Gastroesophageal sphincter (tissue), 3 donors: ENCODE data around the gene CMTM6.

ENCODE experiments used
- EP300 ChIP-seq: sonication (generic); formaldehyde crosslinking; IDR thresholded peaks from one replicate; pipeline ENCODE4 v1.6.1; 2017; ENCODE audit warnings: antibody characterized with exemption, mild to moderate bottlenecking
- POLR2A ChIP-seq, 2 donors: fragments of 450-650 bp; IDR thresholded peaks; one replicate each; pipeline ENCODE4 v1.6.1; 2017; ENCODE audit warnings: antibody characterized with exemption in 2 of 2, mild to moderate bottlenecking in 2 of 2, moderate library complexity in 1 of 2
- POLR2AphosphoS5 ChIP-seq: sonication (generic); formaldehyde crosslinking; IDR thresholded peaks from one replicate; pipeline ENCODE4 v1.6.1; 2017; ENCODE audit warnings: antibody characterized with exemption
- TF ChIP-seq, protein P1 (sequence below), 4 experiments: fragments of 200-600 bp in 2 of 4; fragments of 450-650 bp in 2 of 4; sonication (generic) in 1 of 4; IDR thresholded peaks; one replicate each; pipeline ENCODE4 v1.5.1; 2017 to 2019; ENCODE audit warnings: antibody characterized with exemption in 4 of 4, mild to moderate bottlenecking in 2 of 4, moderate library complexity in 2 of 4

DNA sequence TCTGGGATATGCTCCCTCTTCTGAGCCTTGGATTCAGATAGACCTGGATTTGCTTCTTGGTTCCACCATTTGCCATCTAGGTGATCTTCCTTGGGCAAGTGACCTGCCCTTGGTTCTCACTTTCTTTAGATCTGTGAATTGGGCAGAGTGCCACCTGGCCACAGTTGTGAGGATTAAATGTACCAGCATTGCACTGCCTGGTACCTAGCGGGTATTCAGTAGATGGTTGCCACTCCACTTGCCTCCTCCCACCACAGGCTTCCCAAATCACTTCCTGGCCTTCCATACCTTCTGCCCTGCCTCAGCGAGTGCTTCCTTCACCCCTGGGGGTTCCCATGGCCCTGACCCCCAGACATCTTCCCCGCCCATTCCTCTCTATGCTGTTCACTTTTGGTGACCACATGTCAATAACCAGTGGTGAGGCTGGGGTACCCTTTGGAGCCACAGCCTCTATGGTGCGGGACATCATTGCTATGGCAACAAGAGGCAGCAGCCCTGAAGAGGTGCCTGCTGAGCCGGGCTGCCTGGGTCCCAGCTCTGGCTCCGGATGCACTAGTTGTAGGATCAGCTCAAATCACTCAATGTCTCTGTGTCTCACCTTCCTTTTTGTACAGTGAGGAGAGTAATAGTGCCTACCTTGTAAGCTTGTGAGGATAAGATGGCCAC lies 70.5 kb downstream of the CMTM6 start:
- TF ChIP-seq EP300 (no peak), POLR2A (IDR thresholded peaks at IDR 0.05) (no peak), POLR2AphosphoS5 (no peak)
- TF ChIP-seq, protein P1, sequence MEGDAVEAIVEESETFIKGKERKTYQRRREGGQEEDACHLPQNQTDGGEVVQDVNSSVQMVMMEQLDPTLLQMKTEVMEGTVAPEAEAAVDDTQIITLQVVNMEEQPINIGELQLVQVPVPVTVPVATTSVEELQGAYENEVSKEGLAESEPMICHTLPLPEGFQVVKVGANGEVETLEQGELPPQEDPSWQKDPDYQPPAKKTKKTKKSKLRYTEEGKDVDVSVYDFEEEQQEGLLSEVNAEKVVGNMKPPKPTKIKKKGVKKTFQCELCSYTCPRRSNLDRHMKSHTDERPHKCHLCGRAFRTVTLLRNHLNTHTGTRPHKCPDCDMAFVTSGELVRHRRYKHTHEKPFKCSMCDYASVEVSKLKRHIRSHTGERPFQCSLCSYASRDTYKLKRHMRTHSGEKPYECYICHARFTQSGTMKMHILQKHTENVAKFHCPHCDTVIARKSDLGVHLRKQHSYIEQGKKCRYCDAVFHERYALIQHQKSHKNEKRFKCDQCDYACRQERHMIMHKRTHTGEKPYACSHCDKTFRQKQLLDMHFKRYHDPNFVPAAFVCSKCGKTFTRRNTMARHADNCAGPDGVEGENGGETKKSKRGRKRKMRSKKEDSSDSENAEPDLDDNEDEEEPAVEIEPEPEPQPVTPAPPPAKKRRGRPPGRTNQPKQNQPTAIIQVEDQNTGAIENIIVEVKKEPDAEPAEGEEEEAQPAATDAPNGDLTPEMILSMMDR (IDR thresholded peaks at IDR 0.05), result no peak
